Gastrocnemius medialis (tissue), 4 donors: ENCODE data around the gene EFCAB11. TPM values are rescaled to one million over a fixed set of nuclear protein-coding genes. Genes with fewer than 3 reads are reported as not detected.

Experiments
- ATAC-seq, 2 donors: fragments of 150-250 bp; one replicate each; pipeline ENCODE4 v1.9.1; 2016
- DNase-seq, 2 donors: peaks; one replicate each; pipeline ENCODE4 v3.0.0-alpha.2; 2019
- H3K27ac ChIP-seq, 4 donors: fragments of 200-600 bp; sonication (generic); 1 replicate in 1 of 4; 2 replicates in 3 of 4; pipeline ENCODE4 v1.5.1; 2016 to 2018; ENCODE audit warnings: mild to moderate bottlenecking in 2 of 4, moderate library complexity in 1 of 4
- H3K27me3 ChIP-seq, 3 donors: fragments of 200-600 bp; sonication (generic) in 2 of 3; 1 replicate in 1 of 3; 2 replicates in 2 of 3; pipeline versions ENCODE4 v1.5.1 to v1.6.0; 2016 to 2019; ENCODE audit warnings: mild to moderate bottlenecking in 1 of 3, moderate library complexity in 1 of 3
- H3K36me3 ChIP-seq, 2 donors: fragments of 200-600 bp; sonication (generic) in 1 of 2; one replicate each; pipeline ENCODE4 v1.5.1; 2017 to 2018
- H3K4me1 ChIP-seq, 2 donors: fragments of 200-600 bp; sonication (generic) in 1 of 2; one replicate each; pipeline ENCODE4 v1.5.1; 2016 to 2017; ENCODE audit warnings: mild to moderate bottlenecking in 2 of 2
- H3K4me3 ChIP-seq, 4 donors: fragments of 200-600 bp; sonication (generic) in 3 of 4; 1 replicate in 1 of 4; 2 replicates in 3 of 4; pipeline ENCODE4 v1.5.1; 2016 to 2019; ENCODE audit warnings: mild to moderate bottlenecking in 2 of 4
- H3K9me3 ChIP-seq, 3 donors: fragments of 200-600 bp; sonication (generic) in 2 of 3; 1 replicate in 1 of 3; 2 replicates in 2 of 3; pipeline ENCODE4 v1.5.1; 2016 to 2019
- POLR2A ChIP-seq, 2 donors: fragments of 450-650 bp; IDR thresholded peaks; one replicate each; pipeline ENCODE4 v1.6.1; 2017; ENCODE audit warnings: antibody characterized with exemption in 2 of 2, mild to moderate bottlenecking in 2 of 2, moderate library complexity in 2 of 2
- in situ Hi-C, 4 donors: fragments of 200-750 bp; cut with MboI; loops; one replicate each; pipeline versions ENCODE4 v1.15.0 to v1.8.0; 2017; ENCODE audit warnings: low sequenced_read_pairs in 4 of 4
- intact Hi-C: fragments of 100-400 bp; cut with DNase I; formaldehyde crosslinking; loops from one replicate; pipeline ENCODE4 v1.15.1; 2023; ENCODE audit warnings: low total_unique reads
- total RNA-seq, 4 donors: library from RNA; depleted of rRNA; stranded (reverse); fragments of >200 nt; gene quantifications; one replicate each; pipeline versions ENCODE4 v1.1.0 to v1.2.3, GENCODE V29; 2016
- TF ChIP-seq, protein P1 (sequence below), 5 experiments: fragments of 450-650 bp in 3 of 5; fragments of 200-600 bp in 2 of 5; sonication (generic) in 2 of 5; IDR thresholded peaks in 4 of 5; conservative IDR thresholded peaks in 1 of 5; 1 replicate in 4 of 5; 2 replicates in 1 of 5; pipeline ENCODE4 v1.5.1; 2016 to 2019; ENCODE audit warnings: antibody characterized with exemption in 5 of 5, mild to moderate bottlenecking in 3 of 5, moderate library complexity in 3 of 5

Gene EFCAB11
- total RNA-seq, 4 donors from 2014 or later: 0.69 to 1.6 (median 1.6) TPM

DNA sequence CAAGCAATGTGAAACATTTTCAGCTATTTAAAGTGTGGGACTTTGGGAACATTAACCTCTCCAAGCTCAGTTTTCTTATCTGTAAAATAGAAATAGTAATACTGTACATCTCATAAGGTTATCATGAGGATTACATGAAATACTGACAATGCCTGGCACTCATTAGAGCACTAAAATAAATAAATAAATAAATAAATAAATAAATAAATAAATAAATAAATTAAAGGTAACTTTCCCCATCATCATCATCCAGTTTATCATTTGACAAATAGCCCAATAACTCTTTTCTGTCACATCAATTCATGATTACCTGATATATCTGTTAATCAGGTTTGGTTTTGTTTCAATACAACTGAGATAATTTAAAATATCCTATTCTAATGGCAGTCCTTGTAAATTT, 48.5 kb downstream of the EFCAB11 start:
- Histone ChIP-seq H3K4me1 (peaks cover 6 to 9% of the 10 kb centered on the region in 2 donors), H3K4me3 (no peak overlapping the region), H3K27ac (no peak overlapping the region), H3K27me3 (no peaks in the 10 kb centered on the region), H3K36me3 (no peaks in the 10 kb centered on the region), H3K9me3 (no peaks in the 10 kb centered on the region)
- ATAC-seq: no peak
- in situ Hi-C loops (loop anchor here in 3 of 4 donors (25.0 kb wide), 3 partner anchors 469 to 1244 kb away; no protein-coding TSS in a partner anchor), intact Hi-C loops (no loop called here)
- no peak for DNase-seq
- TF ChIP-seq, protein P1, sequence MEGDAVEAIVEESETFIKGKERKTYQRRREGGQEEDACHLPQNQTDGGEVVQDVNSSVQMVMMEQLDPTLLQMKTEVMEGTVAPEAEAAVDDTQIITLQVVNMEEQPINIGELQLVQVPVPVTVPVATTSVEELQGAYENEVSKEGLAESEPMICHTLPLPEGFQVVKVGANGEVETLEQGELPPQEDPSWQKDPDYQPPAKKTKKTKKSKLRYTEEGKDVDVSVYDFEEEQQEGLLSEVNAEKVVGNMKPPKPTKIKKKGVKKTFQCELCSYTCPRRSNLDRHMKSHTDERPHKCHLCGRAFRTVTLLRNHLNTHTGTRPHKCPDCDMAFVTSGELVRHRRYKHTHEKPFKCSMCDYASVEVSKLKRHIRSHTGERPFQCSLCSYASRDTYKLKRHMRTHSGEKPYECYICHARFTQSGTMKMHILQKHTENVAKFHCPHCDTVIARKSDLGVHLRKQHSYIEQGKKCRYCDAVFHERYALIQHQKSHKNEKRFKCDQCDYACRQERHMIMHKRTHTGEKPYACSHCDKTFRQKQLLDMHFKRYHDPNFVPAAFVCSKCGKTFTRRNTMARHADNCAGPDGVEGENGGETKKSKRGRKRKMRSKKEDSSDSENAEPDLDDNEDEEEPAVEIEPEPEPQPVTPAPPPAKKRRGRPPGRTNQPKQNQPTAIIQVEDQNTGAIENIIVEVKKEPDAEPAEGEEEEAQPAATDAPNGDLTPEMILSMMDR (IDR thresholded peaks at IDR 0.05 in 4 of 5, conservative IDR thresholded peaks at IDR 0.05 in 1 of 5): no peak
- TF ChIP-seq POLR2A (IDR thresholded peaks at IDR 0.05): no peak

DNA sequence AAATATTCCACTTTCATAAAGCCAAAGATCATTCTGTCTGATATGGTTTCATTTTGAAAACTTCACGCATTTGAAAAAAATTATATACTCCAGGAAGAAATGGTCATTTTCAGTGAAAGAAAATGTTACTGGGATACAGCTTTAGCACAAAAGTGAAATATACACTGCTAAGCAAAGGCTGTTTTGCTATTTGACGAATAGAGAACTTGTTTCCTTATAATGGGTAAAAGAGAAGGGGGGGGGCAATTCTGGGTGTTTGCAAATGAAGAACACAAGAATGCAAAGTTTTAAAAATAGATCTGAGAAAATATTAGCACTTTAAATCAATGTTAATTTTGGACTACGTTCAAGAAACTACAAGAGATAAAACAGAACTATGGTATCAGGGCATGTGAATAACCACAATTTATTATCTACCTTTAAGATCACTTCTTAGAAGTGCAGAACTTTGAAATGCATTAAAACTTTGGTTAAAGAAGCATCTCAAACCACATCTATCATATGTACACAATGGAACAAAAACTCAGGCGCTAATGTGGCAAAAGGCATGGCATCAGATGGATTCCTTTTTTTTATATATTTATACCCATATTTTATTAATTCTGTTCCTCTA, 51.1 kb downstream of the EFCAB11 start:
- no peak for ATAC-seq

DNA sequence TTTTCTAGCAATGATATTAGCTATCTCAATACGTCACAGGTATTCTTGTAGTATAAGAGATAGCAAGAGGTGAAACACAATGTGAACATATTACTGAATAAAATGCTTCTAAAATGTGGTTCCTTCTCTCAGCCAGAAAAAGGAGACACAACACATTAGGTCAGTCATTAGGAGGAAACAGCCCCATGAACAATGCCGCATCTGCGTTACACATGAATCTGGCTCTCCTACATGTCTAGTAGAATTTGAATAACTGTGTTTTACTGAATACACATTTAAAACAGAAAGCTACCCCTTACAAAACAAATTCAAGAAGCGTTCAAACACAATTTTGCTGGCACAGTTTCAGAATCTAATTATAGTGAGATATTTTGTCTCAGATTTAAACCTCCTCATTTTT, 51.6 kb downstream of the EFCAB11 start:
- no peak overlapping the region for H3K27ac ChIP-seq
- DNase-seq (no peak), ATAC-seq (no peak)
- H3K9me3 ChIP-seq: no peaks in the 10 kb centered on the region
- no peaks in the 10 kb centered on the region for H3K27me3 ChIP-seq
- intact Hi-C loops (no loop called here), in situ Hi-C loops (loop anchor here in 3 of 4 donors (25.0 kb wide), 3 partner anchors 466 to 1241 kb away; no protein-coding TSS in a partner anchor)
- peaks cover 4 to 7% of the 10 kb centered on the region in 2 donors for H3K4me1 ChIP-seq
- TF ChIP-seq, protein P1 (IDR thresholded peaks at IDR 0.05 in 4 of 5, conservative IDR thresholded peaks at IDR 0.05 in 1 of 5): no peak
- no peak overlapping the region for H3K4me3 ChIP-seq
- no peaks in the 10 kb centered on the region for H3K36me3 ChIP-seq

More for the DNA sequence above, 51.1 kb downstream of the EFCAB11 start:
- no peak for TF ChIP-seq POLR2A (IDR thresholded peaks at IDR 0.05)
- TF ChIP-seq, protein P1 (IDR thresholded peaks at IDR 0.05 in 4 of 5, conservative IDR thresholded peaks at IDR 0.05 in 1 of 5): no peak
- in situ Hi-C loops: loop anchor here in 3 of 4 donors (25.0 kb wide), 3 partner anchors 466 to 1241 kb away; no protein-coding TSS in a partner anchor
- intact Hi-C loops: no loop called here
- no peak for DNase-seq
- Histone ChIP-seq H3K4me3 (no peak overlapping the region), H3K4me1 (peaks cover 4 to 7% of the 10 kb centered on the region in 2 donors), H3K27ac (no peak overlapping the region), H3K9me3 (no peaks in the 10 kb centered on the region), H3K27me3 (no peaks in the 10 kb centered on the region), H3K36me3 (no peaks in the 10 kb centered on the region)

DNA sequence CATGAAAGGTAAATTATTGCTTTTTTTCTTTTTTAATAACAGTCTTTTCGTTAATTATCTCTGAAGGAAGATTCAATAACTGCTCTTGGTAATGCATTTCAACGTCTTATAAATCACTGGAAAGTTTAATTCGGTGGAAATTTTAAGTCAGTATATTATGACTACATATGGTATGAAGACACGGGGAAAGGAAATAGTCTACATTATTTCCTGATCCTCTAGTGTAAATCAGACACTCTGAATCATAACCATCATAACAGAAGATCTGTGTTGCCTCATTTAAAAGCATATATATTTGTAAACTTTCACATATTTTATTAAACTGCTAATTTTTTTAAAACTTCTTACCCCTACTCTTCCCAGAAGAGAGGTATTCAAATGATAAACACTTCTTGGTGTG, 53.7 kb downstream of the EFCAB11 start:
- H3K4me3 ChIP-seq: no peak overlapping the region
- no peaks in the 10 kb centered on the region for H3K36me3 ChIP-seq
- H3K4me1 ChIP-seq: peaks cover 4 to 7% of the 10 kb centered on the region in 2 donors
- no peak overlapping the region for H3K27ac ChIP-seq
- H3K9me3 ChIP-seq: no peaks in the 10 kb centered on the region
- no peak for ATAC-seq
- no peaks in the 10 kb centered on the region for H3K27me3 ChIP-seq
- TF ChIP-seq, protein P1 (IDR thresholded peaks at IDR 0.05 in 4 of 5, conservative IDR thresholded peaks at IDR 0.05 in 1 of 5): no peak
- TF ChIP-seq POLR2A (IDR thresholded peaks at IDR 0.05): no peak
- intact Hi-C loops (no loop called here), in situ Hi-C loops (loop anchor here in 3 of 4 donors (25.0 kb wide), 3 partner anchors 464 to 1239 kb away; no protein-coding TSS in a partner anchor)
- DNase-seq: no peak
